Esophagus squamous epithelium (tissue), 5 donors: ENCODE data around the gene RGS2. TPM values are rescaled to one million over a fixed set of nuclear protein-coding genes. Genes with fewer than 3 reads are reported as not detected.

Experiments
- DNase-seq: peaks from one replicate; lab custom pipeline; 2025; lab: John Stamatoyannopoulos, UW
- H3K27ac ChIP-seq, 4 donors: fragments of 200-600 bp; sonication (generic); one replicate each; pipeline ENCODE4 v1.5.1; 2016 to 2019; ENCODE audit warnings: mild to moderate bottlenecking in 1 of 4
- H3K27me3 ChIP-seq, 4 donors: fragments of 200-600 bp; sonication (generic); 1 replicate in 3 of 4; 2 replicates in 1 of 4; pipeline versions ENCODE4 v1.5.1 to v1.6.0; 2017 to 2021; ENCODE audit warnings: antibody characterized with exemption in 1 of 4
- H3K36me3 ChIP-seq, 3 donors: fragments of 200-600 bp; sonication (generic); one replicate each; pipeline ENCODE4 v1.5.1; 2016 to 2019
- H3K4me1 ChIP-seq, 3 donors: fragments of 200-600 bp; sonication (generic); one replicate each; pipeline ENCODE4 v1.5.1; 2017 to 2019
- H3K4me3 ChIP-seq, 4 donors: fragments of 200-600 bp; sonication (generic); 1 replicate in 3 of 4; 2 replicates in 1 of 4; pipeline ENCODE4 v1.5.1; 2016 to 2019; ENCODE audit warnings: mild to moderate bottlenecking in 2 of 4, moderate library complexity in 1 of 4
- H3K9me3 ChIP-seq, 3 donors: fragments of 200-600 bp; sonication (generic); one replicate each; pipeline ENCODE4 v1.5.1; 2016 to 2019
- CTCF ChIP-seq, 6 experiments: fragments of 450-650 bp in 4 of 6; fragments of 200-600 bp in 2 of 6; sonication (generic) in 2 of 6; IDR thresholded peaks; one replicate each; pipeline ENCODE4 v1.5.1; 2016 to 2019; ENCODE audit warnings: antibody characterized with exemption in 6 of 6, mild to moderate bottlenecking in 4 of 6, moderate library complexity in 4 of 6
- POLR2A ChIP-seq, 4 donors: fragments of 450-650 bp; IDR thresholded peaks; one replicate each; pipeline ENCODE4 v1.6.1; 2017; ENCODE audit warnings: antibody characterized with exemption in 4 of 4, mild to moderate bottlenecking in 4 of 4, moderate library complexity in 3 of 4
- WGBS, 2 donors: methylation state at CpG; one replicate each; pipeline ENCODE4 v1.1.5; 2018; 5-methylcytosine and 5-hydroxymethylcytosine counted together
- intact Hi-C: fragments of 100-400 bp; cut with DNase I; formaldehyde crosslinking; loops from one replicate; pipeline ENCODE4 v1.15.0; 2022
- total RNA-seq, 4 donors: library from RNA; depleted of rRNA; stranded (reverse); fragments of >200 nt; gene quantifications; one replicate each; pipeline ENCODE4 v1.1.0, GENCODE V29; 2016
- donor health status: DM: yes; HTN: yes; CAD: no.

The RGS2 gene
- total RNA-seq, 4 donors from 2014 or later: 7.9 to 115 (median 26.6) TPM

DNA sequence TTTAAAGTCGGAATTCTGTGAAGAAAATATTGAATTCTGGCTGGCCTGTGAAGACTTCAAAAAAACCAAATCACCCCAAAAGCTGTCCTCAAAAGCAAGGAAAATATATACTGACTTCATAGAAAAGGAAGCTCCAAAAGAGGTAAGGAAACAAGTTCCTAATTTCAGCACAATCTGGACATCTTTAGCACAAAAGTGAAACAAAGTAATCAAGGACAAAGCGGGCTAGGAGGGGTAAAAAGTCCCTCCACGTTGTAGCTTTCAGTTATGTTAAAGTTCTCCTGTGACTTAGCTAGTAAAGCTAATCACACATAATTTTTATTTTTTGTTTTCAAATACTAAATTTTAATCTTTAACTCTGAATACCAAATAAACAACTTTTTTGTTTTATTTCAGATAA is 2.2 kb downstream of the RGS2 start:
- Histone ChIP-seq H3K36me3 (peaks cover 0 to 20% (median 0%) of the 10 kb centered on the region in 3 donors), H3K27me3 (no peaks in the 10 kb centered on the region), H3K27ac (peak overlapping the region in 2 of 4 donors; percentile 90 to 91), H3K4me1 (peaks cover 0 to 40% (median 13%) of the 10 kb centered on the region in 3 donors), H3K9me3 (no peaks in the 10 kb centered on the region), H3K4me3 (peak overlapping the region in 3 of 4 donors; percentile 65 to 86 (median 79))
- intact Hi-C loops: no loop called here
- WGBS, 2 donors: 67 to 76% methylated on average over 3 of the region's 3 CpGs
- DNase-seq: no peak
- TF ChIP-seq POLR2A (IDR thresholded peaks at IDR 0.05) (no peak), CTCF (IDR thresholded peaks at IDR 0.05) (no peak)

DNA sequence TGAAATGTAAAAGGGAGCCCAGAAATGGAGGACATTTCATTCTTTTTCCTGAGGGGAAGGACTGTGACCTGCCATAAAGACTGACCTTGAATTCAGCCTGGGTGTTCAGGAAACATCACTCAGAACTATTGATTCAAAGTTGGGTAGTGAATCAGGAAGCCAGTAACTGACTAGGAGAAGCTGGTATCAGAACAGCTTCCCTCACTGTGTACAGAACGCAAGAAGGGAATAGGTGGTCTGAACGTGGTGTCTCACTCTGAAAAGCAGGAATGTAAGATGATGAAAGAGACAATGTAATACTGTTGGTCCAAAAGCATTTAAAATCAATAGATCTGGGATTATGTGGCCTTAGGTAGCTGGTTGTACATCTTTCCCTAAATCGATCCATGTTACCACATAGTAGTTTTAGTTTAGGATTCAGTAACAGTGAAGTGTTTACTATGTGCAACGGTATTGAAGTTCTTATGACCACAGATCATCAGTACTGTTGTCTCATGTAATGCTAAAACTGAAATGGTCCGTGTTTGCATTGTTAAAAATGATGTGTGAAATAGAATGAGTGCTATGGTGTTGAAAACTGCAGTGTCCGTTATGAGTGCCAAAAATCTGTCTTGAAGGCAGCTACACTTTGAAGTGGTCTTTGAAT is 2.9 kb downstream of the RGS2 start:
- no peaks in the 10 kb centered on the region for H3K9me3 ChIP-seq
- peak overlapping the region in 3 of 4 donors; percentile 45 to 91 (median 90) for H3K27ac ChIP-seq
- no peak for DNase-seq
- TF ChIP-seq POLR2A (IDR thresholded peaks at IDR 0.05) (no peak), CTCF (IDR thresholded peaks at IDR 0.05) (no peak)
- peaks cover 0 to 20% (median 0%) of the 10 kb centered on the region in 3 donors for H3K36me3 ChIP-seq
- WGBS, 2 donors: 75 to 84% methylated on average over 6 of the region's 6 CpGs
- intact Hi-C loops: no loop called here
- peaks cover 0 to 32% (median 10%) of the 10 kb centered on the region in 3 donors for H3K4me1 ChIP-seq
- no peaks in the 10 kb centered on the region for H3K27me3 ChIP-seq
- peak overlapping the region in 3 of 4 donors; percentile 65 to 86 (median 79) for H3K4me3 ChIP-seq

- H3K9me3 ChIP-seq: no peaks in the 10 kb centered on the region
- H3K36me3 ChIP-seq: peaks cover 0 to 20% (median 0%) of the 10 kb centered on the region in 3 donors
- H3K4me3 ChIP-seq: peak overlapping the region in 2 of 4 donors; percentile 65 to 86
- H3K4me1 ChIP-seq: peaks cover 0 to 23% (median 3%) of the 10 kb centered on the region in 3 donors
- TF ChIP-seq CTCF (IDR thresholded peaks at IDR 0.05) (no peak), POLR2A (IDR thresholded peaks at IDR 0.05) (peak in 1 of 4 donors; percentile 4)
- 92 to 96% methylated on average over 3 of the region's 3 CpGs for WGBS, 2 donors
- intact Hi-C loops: no loop called here
- H3K27ac ChIP-seq: peak overlapping the region in 1 of 4 donors; percentile 91
- no peak for DNase-seq
- H3K27me3 ChIP-seq: no peaks in the 10 kb centered on the region
Measured at GRCh38 chr1:192812420-192813209, 3.8 kb downstream of the RGS2 start.

DNA sequence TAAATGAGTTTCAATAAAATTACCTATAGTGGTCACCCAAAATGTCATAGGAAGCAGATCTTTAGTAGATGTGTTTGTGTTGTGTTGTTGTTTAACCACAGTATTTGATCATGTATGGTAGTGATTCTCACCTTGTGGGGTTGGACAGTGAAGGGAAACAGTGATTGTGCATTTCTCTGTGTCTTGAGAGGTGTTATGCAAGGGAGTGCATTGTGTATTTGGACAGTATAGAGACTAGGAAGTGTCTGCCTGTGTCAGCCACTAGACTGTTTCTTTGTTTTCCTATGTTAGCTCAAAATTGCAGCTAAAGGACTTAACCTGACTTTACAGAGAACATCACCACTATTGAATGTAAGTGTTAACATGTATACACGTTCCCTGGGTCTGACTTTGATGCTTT is 6.0 kb downstream of the RGS2 start:
- peaks cover 0 to 7% (median 0%) of the 10 kb centered on the region in 3 donors for H3K4me1 ChIP-seq
- TF ChIP-seq POLR2A (IDR thresholded peaks at IDR 0.05) (no peak), CTCF (IDR thresholded peaks at IDR 0.05) (no peak)
- intact Hi-C loops: no loop called here
- 76 to 91% methylated on average over 1 of the region's 1 CpG for WGBS, 2 donors
- peaks cover 0 to 20% (median 0%) of the 10 kb centered on the region in 3 donors for H3K36me3 ChIP-seq
- no peak overlapping the region for H3K27ac ChIP-seq
- no peak overlapping the region for H3K4me3 ChIP-seq
- H3K27me3 ChIP-seq: no peaks in the 10 kb centered on the region
- H3K9me3 ChIP-seq: no peaks in the 10 kb centered on the region
- DNase-seq: no peak

DNA sequence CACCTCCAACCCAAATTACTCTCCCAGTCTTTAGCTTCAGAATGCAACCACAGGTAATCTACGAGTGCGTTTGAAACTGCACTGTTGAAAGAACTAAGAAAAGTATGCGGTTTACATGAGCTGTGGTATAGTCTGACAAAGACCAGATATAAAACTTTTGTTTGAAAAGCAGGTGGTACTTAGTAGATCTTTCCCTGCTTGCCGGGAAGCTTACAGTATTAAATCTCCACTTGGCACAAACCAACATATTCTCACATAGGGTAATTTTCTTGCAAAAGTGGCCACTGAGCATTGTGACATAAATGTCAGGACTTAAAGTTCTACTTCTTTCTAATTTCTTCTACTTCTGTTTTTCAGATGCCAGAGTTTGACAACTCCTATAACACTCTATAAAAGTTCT is 8.4 kb downstream of the RGS2 start:
- Histone ChIP-seq H3K36me3 (peaks cover 0 to under 1% (median 0%) of the 10 kb centered on the region in 3 donors), H3K4me3 (no peak overlapping the region), H3K4me1 (no peaks in the 10 kb centered on the region), H3K27ac (no peak overlapping the region), H3K27me3 (no peaks in the 10 kb centered on the region), H3K9me3 (no peaks in the 10 kb centered on the region)
- DNase-seq: no peak
- 56 to 74% methylated on average over 4 of the region's 4 CpGs for WGBS, 2 donors
- TF ChIP-seq CTCF (IDR thresholded peaks at IDR 0.05): no peak
- TF ChIP-seq POLR2A (IDR thresholded peaks at IDR 0.05): no peak
- intact Hi-C loops: no loop called here
